ENCODE data around the gene DNAJC4. TPM values are rescaled to one million over a fixed set of nuclear protein-coding genes. Genes with fewer than 3 reads are reported as not detected.

The DNAJC4 gene
- total and polyA plus RNA-seq, 7 donors: 25.7 to 68.1 (median 29.6) TPM

DNA sequence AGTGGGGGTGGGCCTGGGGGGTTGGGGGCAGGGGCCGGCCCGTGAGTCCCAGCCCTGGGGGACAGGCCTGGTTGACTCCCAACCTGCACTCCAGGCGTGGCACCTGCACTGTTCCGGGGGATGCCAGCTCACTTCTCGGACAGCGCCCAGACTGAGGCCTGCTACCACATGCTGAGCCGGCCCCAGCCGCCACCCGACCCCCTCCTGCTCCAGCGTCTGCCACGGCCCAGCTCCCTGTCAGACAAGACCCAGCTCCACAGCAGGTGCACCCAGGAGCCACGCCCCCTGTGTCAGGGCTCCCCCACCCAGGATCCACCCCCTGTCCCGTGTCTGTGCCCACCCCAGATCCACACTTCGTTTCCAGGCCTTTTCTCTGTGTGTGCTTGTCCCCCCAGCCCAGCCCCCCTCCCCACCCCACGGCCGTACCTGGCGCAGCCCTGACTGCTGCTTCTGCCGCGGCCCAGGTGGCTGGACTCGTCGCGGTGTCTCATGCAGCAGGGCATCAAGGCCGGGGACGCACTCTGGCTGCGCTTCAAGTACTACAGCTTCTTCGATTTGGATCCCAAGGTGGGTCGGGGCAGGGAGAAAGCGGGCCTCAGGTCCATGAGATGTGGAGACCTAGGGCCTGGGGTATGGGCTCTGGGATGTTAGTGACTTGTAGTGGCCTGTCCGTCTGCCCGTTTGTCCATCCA lies 19.0 kb upstream of the DNAJC4 start:
- H3K4me1 ChIP-seq: peaks cover 0 to 18% (median 6%) of the 10 kb centered on the region in 4 donors
- intact Hi-C loops (cut with DNase I): no loop called here
- H3K9me3 ChIP-seq: no peaks in the 10 kb centered on the region
- no peak for TF ChIP-seq POLR2AphosphoS5 (IDR thresholded peaks at IDR 0.05)
- TF ChIP-seq, protein P1, sequence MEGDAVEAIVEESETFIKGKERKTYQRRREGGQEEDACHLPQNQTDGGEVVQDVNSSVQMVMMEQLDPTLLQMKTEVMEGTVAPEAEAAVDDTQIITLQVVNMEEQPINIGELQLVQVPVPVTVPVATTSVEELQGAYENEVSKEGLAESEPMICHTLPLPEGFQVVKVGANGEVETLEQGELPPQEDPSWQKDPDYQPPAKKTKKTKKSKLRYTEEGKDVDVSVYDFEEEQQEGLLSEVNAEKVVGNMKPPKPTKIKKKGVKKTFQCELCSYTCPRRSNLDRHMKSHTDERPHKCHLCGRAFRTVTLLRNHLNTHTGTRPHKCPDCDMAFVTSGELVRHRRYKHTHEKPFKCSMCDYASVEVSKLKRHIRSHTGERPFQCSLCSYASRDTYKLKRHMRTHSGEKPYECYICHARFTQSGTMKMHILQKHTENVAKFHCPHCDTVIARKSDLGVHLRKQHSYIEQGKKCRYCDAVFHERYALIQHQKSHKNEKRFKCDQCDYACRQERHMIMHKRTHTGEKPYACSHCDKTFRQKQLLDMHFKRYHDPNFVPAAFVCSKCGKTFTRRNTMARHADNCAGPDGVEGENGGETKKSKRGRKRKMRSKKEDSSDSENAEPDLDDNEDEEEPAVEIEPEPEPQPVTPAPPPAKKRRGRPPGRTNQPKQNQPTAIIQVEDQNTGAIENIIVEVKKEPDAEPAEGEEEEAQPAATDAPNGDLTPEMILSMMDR (IDR thresholded peaks at IDR 0.05): no peak
- no peak for TF ChIP-seq POLR2A (IDR thresholded peaks at IDR 0.05)
- no peak for TF ChIP-seq EP300 (IDR thresholded peaks at IDR 0.05)
- 79 to 88% methylated on average over 30 of the region's 30 CpGs for WGBS, 2 donors
- H3K27ac ChIP-seq: no peak overlapping the region
- no peaks in the 10 kb centered on the region for H3K27me3 ChIP-seq
- DNase-seq: no peak
- no peaks in the 10 kb centered on the region for H3K36me3 ChIP-seq
- H3K4me3 ChIP-seq: no peak overlapping the region

DNA sequence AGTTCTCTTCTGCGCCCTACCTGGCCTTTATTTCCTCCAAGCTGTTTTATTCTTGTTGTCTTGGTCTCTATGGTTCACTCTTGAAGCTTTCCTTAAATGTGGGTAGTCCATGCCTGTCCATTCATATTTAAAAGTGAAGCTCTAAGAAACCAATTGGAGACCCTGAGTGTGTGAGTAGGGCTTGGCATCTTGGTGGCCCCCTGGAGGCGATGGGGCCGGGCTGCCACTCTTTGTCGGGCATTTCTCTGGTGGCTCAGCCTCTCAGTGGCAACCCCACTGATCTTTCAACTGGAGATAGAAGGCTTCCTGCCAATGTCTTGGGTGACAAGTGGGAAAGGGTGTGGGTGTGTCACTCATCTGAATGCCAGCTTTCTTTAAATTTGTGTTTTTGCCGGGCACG lies 13.5 kb upstream of the DNAJC4 start:
- Histone ChIP-seq H3K4me1 (no peaks in the 10 kb centered on the region), H3K27me3 (no peaks in the 10 kb centered on the region), H3K36me3 (peaks cover 0 to 13% (median 0%) of the 10 kb centered on the region in 4 donors), H3K27ac (no peak overlapping the region), H3K4me3 (no peak overlapping the region), H3K9me3 (no peaks in the 10 kb centered on the region)
- TF ChIP-seq POLR2A (IDR thresholded peaks at IDR 0.05) (no peak), POLR2AphosphoS5 (IDR thresholded peaks at IDR 0.05) (no peak), EP300 (IDR thresholded peaks at IDR 0.05) (no peak)
- TF ChIP-seq, protein P1 (IDR thresholded peaks at IDR 0.05): no peak
- intact Hi-C loops (cut with DNase I): no loop called here
- WGBS, 2 donors: 86% methylated on average over 6 of the region's 6 CpGs
- DNase-seq: no peak

DNA sequence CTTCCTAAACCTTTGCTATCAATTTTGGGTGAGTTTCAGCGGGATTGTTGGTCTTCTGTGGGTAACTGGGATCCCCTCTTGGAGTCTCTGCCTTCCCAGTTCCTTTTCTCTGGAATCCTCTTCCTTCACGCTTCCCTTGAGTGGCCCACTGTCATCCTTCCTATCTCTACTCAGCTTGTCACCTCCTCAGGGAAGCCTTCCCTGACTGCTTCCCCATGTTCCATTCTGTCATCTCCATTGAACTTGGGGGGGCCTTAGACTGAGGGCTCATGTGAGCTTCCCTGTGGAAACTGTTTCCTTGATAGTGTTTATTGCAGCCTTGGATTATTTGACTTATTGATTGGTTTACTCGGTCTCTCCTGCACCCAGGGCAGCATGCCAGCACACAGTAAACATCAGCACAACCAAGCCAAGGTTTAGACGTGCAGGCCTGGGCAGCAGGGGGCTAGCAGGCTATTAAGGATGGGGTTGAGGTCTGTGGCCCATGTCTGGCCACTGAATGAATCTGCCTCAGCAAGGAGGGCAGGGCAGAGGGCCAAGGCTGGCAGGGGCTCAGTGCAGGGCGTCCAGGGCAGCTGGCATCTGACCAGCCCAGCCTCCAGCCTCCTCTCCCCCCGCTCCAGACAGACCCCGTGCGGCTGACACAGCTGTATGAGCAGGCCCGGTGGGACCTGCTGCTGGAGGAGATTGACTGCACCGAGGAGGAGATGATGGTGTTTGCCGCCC lies 11.6 kb upstream of the DNAJC4 start:
- WGBS, 2 donors: 65 to 83% methylated on average over 11 of the region's 11 CpGs
- Histone ChIP-seq H3K9me3 (no peaks in the 10 kb centered on the region), H3K27me3 (no peaks in the 10 kb centered on the region), H3K27ac (no peak overlapping the region), H3K36me3 (peaks cover 0 to 14% (median 0%) of the 10 kb centered on the region in 4 donors), H3K4me3 (no peak overlapping the region), H3K4me1 (no peaks in the 10 kb centered on the region)
- DNase-seq: no peak
- intact Hi-C loops (cut with DNase I): no loop called here
- TF ChIP-seq EP300 (IDR thresholded peaks at IDR 0.05): no peak
- TF ChIP-seq, protein P1 (IDR thresholded peaks at IDR 0.05): no peak
- TF ChIP-seq POLR2A (IDR thresholded peaks at IDR 0.05): no peak
- no peak for TF ChIP-seq POLR2AphosphoS5 (IDR thresholded peaks at IDR 0.05)

DNA sequence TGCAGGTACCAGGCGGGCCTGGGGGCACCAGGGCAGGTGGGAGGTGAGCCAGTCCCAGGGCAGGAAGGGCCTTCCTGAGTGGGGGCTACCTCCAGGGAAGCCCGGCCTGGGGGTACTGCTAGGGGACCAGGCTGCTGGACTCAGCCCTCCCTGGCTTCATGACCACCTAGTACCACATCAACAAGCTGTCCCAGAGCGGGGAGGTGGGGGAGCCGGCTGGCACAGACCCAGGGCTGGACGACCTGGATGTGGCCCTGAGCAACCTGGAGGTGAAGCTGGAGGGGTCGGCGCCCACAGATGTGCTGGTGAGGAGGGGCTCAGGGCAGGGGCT lies 11.0 kb upstream of the DNAJC4 start:
- H3K9me3 ChIP-seq: no peaks in the 10 kb centered on the region
- H3K4me1 ChIP-seq: no peaks in the 10 kb centered on the region
- no peaks in the 10 kb centered on the region for H3K27me3 ChIP-seq
- 86 to 93% methylated on average over 7 of the region's 7 CpGs for WGBS, 2 donors
- TF ChIP-seq, protein P1 (IDR thresholded peaks at IDR 0.05): no peak
- TF ChIP-seq POLR2AphosphoS5 (IDR thresholded peaks at IDR 0.05) (no peak), EP300 (IDR thresholded peaks at IDR 0.05) (no peak), POLR2A (IDR thresholded peaks at IDR 0.05) (no peak)
- H3K27ac ChIP-seq: no peak overlapping the region
- peaks cover 0 to 19% (median 0%) of the 10 kb centered on the region in 4 donors for H3K36me3 ChIP-seq
- intact Hi-C loops (cut with DNase I): no loop called here
- H3K4me3 ChIP-seq: no peak overlapping the region
- DNase-seq: no peak

All from sigmoid colon (tissue), 7 donors.